Measurements from ENCODE around the gene PAK2.

- TF ChIP-seq POLR2AphosphoS5 (IDR thresholded peaks at IDR 0.05; ENCODE audit: borderline replicate concordance, low read depth, low read length) (no peak), EZH2 (IDR thresholded peaks at IDR 0.05) (no peak)
These were observed 82.2 kb downstream of the PAK2 start for GRCh38 chr3:196821806-196822355.
